Renal cortex interstitium (tissue), 15 donors: ENCODE data around the gene MIER1. TPM values are rescaled to one million over a fixed set of nuclear protein-coding genes. Genes with fewer than 3 reads are reported as not detected.
"Not testable (repeated sequence)": the region's sequence is repeated elsewhere in the genome, so short reads cannot be mapped to it uniquely, and the experiment has no call there.

Experiments used
- DNase-seq, 11 donors: peaks; one replicate each; pipeline ENCODE4 v3.0.0-alpha.2; 2013; ENCODE audit warnings: low read depth in 9 of 11, low spot score in 4 of 11; ENCODE audit errors: extremely low read depth in 1 of 11
- long read RNA-seq, 16 experiments: transcript quantifications; one replicate each; lab custom pipeline, GENCODE V29; 2026
- polyA plus RNA-seq, 3 donors: library from polyadenylated mRNA; unstranded; fragments of 120-200 nt; gene quantifications; one replicate each; pipeline ENCODE4 v1.2.1, GENCODE V29; 2013; ENCODE audit not compliant: insufficient read length in 3 of 3

MIER1 gene
- 10 to 100 TPM; 35.1 to 41.1 (median 36.3) TPM for polyA plus RNA-seq
- long read RNA-seq, donor 1, full-length matches to known transcripts, result 1 of 1 reads
- long read RNA-seq, donor 1, partial matches to known transcripts, result 0 of 1 reads
- long read RNA-seq, donor 1, other reads (novel, unspliced or antisense), result 0 of 1 reads
- long read RNA-seq, donor 2, partial matches to known transcripts, result 0 of 2 reads
- long read RNA-seq, donor 2, other reads (novel, unspliced or antisense), result 0 of 2 reads
- long read RNA-seq, donor 3, full-length matches to known transcripts, result 1 of 1 reads
- long read RNA-seq, donor 3, partial matches to known transcripts, result 0 of 1 reads
- long read RNA-seq, donor 3, other reads (novel, unspliced or antisense), result 0 of 1 reads
- long read RNA-seq, donor 4, full-length matches to known transcripts, result 4 of 4 reads
- long read RNA-seq, donor 4, partial matches to known transcripts, result 0 of 4 reads
- long read RNA-seq, donor 4, other reads (novel, unspliced or antisense), result 0 of 4 reads
- long read RNA-seq, donor 5, result 0 reads
- long read RNA-seq, donor 6, full-length matches to known transcripts, result 2 of 32 reads
- long read RNA-seq, donor 6, partial matches to known transcripts, result 30 of 32 reads
- long read RNA-seq, donor 6, other reads (novel, unspliced or antisense), result 0 of 32 reads
- long read RNA-seq, donor 7, partial matches to known transcripts, result 0 of 1 reads
- long read RNA-seq, donor 7, other reads (novel, unspliced or antisense), result 0 of 1 reads
- long read RNA-seq, donor 8, full-length matches to known transcripts, result 2 of 2 reads
- long read RNA-seq, donor 8, partial matches to known transcripts, result 0 of 2 reads
- long read RNA-seq, donor 8, other reads (novel, unspliced or antisense), result 0 of 2 reads
- long read RNA-seq, donor 9, full-length matches to known transcripts, result 1 of 1 reads
- long read RNA-seq, donor 9, partial matches to known transcripts, result 0 of 1 reads
- long read RNA-seq, donor 9, other reads (novel, unspliced or antisense), result 0 of 1 reads
- long read RNA-seq, donor 10, result 0 reads
- long read RNA-seq, donor 11, full-length matches to known transcripts, result 3 of 3 reads
- long read RNA-seq, donor 11, partial matches to known transcripts, result 0 of 3 reads
- long read RNA-seq, donor 11, other reads (novel, unspliced or antisense), result 0 of 3 reads
- long read RNA-seq, donor 12, result 0 reads
- long read RNA-seq, donor 13, full-length matches to known transcripts, result 2 of 2 reads
- long read RNA-seq, donor 13, partial matches to known transcripts, result 0 of 2 reads
- long read RNA-seq, donor 13, other reads (novel, unspliced or antisense), result 0 of 2 reads
- long read RNA-seq, donor 14, full-length matches to known transcripts, result 2 of 2 reads
- long read RNA-seq, donor 14, partial matches to known transcripts, result 0 of 2 reads
- long read RNA-seq, donor 14, other reads (novel, unspliced or antisense), result 0 of 2 reads
- long read RNA-seq, donor 15, full-length matches to known transcripts, result 2 of 2 reads
- long read RNA-seq, donor 15, partial matches to known transcripts, result 0 of 2 reads
- long read RNA-seq, donor 15, other reads (novel, unspliced or antisense), result 0 of 2 reads
- long read RNA-seq, donor 16, full-length matches to known transcripts, result 3 of 3 reads
- long read RNA-seq, donor 16, partial matches to known transcripts, result 0 of 3 reads
- long read RNA-seq, donor 16, other reads (novel, unspliced or antisense), result 0 of 3 reads

DNA sequence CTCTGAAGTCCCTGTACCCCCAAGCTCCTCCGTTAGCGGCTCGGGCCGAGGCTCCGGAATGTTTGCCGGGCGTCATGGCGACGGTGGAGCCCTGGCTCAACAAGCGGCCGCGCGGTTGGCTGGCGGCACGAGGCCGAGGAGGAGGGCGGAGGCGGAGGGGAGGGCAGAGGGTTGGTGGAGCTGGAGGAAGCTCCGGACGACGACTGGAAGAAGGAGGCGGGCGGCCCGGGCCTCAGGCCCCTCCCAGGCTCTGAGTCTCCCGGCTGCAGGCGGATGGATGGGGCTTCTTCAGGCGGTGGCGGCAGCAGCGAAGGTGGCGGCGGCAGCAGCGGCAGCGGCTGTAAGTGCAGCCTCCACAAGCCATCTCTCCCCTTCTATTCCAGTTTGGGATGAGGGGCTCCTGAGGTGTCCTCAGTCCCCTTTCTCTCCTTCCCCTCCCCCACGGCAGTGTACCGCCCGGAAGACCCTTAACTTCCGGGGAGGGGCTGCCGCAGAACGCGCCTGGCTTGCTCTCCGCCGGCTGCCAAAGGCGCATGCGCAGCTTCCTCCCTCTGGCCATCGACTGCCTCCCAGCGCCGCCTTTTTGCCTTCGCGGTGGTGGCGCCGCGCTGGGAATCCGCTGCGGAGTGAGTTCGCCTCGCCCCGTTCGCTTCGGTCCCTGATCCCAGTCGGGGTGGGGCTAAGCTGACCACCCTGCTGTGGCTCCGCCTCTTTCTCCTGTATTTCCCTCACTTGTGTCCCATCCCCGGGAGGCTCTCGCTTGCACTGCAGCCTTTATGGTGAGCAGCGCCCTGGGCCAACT, at the start of gene MIER1, which contains the start of gene DNAI4:
Gene MIER1, plus strand, starts transcription at position 235 of the 802 bp plus-strand sequence. Its CDS starts 39 bp downstream, at position 274.
Gene DNAI4, minus strand, starts transcription at position 101 of the 802 bp plus-strand sequence. Its CDS starts 25 bp downstream, at position 76.
- DNase-seq, result peak; percentile 96 to 98 (median 97)

DNA sequence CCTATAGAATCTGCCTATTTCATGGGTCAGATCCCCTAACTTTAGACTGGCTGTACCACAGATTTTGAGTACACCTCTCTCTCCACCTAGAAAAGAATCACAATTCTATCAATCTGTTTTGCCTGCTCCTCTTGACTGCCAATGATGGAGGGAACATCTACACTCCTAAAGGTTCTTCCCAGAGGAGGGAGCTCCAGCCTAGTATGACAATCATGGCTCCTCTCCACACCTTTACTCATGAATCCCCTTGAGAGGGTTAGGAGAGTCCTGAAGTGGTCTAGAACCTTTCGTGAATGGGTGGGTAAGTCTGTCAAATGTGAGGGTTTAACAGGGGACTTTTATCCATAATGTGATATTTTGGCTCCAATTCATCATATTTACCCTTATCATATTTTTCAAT, 48.1 kb upstream of the MIER1 start:
- DNase-seq, result no peak

DNA sequence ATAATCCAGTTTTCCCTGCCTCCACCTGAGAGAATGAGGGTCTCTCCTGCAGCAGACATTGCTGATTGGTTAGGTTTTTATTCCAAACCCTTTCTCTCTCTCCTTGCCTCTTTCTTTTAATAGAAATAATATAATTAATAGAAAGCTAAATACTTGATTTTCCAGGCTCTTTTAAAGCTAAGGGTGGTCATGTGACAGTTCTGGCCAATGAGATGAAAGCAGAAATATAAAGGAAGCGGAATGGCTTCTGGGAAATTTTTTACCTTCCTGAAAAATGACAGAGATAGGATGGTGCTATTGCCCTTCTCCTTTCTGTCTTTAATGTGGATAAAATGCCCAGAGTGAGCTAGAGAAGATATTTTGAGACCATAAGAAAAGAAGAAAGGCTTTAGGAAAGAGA, 35.8 kb upstream of the MIER1 start:
- no peak for DNase-seq

DNA sequence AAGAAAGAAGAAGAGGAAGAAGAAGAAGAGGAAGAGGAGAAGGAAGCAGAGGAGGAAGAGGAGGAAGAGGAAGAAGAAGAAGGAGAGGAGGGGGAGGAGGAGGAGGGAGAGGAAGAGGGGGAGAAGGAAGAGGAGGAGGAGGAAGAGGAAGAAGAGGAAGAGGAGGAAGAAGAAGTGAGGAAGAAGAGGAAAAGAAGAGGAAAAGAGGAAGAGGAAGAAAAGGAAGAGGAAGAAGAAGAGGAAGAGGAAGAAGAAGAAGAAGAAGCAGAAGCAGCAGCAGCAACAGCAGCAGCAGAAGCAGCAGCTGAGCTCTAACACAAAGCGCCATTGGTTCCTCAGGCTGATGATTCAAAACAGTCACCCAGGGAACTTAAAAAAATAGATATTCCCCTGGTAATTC, 34.2 kb upstream of the MIER1 start:
- no peak for DNase-seq

DNA sequence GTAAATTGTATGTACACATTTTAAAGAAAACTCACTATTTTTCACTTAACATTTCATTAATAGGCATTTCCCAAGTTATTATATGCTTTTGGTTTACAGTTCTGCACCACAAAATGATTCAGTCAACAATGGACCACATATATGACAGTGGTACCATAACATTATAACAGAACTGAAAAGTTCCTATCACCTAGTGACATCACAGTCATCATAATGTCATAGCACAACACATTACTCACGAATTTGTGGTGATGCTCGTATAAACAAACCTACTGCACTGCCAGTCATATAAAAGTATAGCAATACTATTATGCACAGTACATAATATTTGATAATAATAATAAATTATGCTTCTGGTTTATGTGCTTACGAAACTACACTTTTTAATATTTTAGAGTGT, 31.1 kb upstream of the MIER1 start:
- DNase-seq, result no peak

DNA sequence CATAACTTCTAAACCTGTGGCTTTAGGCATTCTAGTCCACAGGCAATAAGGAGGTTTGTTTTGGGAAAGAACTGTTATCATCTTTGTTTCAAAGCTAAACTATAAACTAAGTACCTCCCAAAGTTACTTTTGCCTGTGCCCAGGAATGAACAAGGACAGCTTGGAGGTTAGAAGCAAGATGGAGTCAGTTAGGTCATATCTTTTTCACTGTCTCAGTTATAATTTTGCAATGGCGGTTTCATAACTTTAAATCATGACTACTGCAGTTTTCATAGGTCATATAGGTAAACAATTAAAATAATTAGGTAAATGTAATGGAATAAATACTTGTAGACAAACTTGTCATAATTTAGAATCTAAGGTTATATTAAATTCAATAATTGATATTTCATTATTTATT, 9.6 kb upstream of the MIER1 start:
- DNase-seq, result not testable (repeated sequence)

DNA sequence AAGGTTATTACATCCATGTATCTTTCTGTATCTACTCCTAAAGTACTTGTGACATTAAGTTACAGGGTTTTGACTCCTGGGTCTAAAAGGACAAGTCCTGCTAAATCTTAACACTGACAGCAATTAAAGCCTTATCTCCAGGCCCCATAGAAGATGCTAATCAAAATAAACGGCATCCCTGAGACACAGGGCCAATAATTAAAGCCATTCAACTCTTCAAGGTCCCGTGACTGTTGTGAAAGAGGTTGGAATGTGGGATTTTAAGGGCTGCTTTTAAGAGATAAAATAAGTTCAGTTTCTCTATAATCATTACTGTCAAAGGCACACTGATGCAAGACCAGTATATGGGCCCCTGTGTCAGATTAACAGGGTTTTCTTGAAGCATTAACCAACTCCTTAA, 8.5 kb upstream of the MIER1 start:
- DNase-seq, result no peak

DNA sequence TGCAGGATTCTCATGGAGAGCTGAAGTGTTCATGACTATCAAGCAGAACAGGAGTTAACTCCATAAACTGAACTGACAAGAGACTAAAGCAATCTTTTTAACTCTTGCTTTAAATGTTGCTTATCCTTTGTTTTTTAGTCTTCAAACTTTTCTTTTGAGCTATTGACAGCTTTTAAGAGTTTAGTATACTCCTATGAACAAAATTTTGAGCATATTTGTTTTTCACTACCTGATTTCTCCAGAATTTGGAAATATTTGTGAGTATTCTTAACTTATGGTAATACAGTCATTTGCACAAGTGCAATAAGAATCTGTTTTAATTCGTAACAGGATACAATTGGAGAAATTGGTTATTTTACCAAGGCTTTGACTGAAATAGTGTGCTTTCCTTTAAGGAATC, 7.3 kb upstream of the MIER1 start:
- no peak for DNase-seq

DNA sequence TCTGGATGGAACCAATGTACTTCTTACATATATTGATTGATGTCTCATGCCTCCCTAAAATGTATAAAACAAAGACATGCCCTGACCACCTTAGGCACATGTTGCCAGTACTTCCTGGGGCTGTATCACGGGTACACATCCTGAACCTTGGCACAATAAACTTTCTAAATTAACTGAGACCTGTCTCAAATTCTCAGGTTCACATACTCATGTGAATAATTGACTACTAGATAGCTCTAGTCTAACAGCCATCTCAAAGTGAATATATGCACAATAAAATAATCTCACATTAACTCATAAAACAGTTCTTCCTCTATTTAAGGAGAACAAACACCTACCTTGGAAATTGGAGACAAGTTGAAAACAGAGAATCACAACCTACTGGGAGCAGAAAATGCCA, 5.7 kb upstream of the MIER1 start:
- DNase-seq, result no peak

DNA sequence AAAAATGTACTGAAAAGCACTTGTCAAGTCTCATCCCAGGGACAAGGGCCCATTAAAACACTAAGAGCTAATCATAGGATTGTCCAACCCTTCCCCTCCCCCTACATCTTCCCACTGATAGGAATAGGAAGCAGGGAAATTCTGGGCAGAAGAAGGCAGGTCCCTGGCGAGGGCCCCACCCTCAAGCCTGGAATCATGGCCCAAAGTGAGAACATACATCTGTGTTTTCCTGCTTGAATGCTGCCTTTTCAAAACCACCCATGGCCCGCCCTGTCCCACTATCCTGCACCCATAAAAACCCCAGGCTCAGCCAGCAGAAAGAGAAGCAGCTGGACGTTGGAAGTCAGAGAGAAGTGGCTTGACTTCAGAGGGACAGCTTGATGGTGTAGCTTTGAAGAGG, 5.0 kb upstream of the MIER1 start:
- no peak for DNase-seq

DNA sequence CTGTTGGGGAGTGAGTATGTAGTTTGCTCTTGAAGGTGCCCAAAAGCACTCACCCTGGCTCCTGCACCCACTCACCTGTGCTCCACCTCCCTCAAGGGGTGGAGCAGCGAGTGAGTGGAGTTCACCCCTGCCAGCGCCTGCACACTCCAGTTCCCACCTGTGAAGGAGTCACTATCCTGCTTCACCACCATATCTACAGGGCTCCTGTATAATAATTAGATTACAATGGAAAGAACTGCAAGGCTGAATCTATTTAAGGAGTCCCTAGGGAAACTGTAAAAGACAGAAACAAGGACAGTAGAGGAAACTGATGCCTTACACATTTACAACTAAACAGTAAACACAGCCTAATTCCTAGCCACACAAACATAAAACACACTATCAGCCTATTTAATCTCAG, 4.2 kb upstream of the MIER1 start:
- DNase-seq, result no peak

DNA sequence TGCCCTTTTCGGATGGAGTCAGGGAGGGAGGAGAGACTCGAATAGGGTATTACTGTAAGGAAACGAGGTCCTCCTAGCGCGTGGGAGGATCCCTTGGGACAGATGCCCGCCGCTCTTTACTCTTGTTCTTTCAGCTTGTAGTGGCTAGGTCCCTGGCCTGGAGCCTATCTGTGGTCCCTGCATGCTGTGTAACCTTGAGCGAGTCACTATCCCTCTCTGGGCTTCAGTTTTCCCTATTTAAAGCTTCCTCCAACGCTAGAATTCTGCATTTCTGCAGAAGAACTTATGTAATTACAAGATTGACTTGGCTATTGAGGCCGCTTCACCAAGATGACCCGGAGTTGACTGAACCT, 744 bp downstream of the MIER1 start:
- DNase-seq, result no peak

DNA sequence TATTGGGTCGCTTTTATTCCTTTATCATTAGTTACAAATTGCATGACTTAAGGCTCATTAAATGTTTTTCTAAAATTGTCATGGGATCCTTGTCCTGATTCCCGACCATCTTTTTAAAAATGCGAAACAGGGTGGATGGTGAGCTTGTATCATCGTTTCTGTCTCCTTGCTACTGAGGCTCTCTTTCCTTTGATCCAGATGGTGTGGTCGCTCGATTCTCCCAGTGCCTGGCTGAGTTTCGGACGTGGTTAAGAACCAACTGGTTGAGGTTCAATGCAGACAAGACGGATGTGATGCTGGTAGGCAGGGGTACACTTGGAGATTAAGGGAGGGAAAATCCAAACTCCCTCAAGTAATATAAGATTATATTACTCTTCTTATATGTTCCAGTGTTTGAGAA, 1.2 kb downstream of the MIER1 start:
- DNase-seq, result no peak

DNA sequence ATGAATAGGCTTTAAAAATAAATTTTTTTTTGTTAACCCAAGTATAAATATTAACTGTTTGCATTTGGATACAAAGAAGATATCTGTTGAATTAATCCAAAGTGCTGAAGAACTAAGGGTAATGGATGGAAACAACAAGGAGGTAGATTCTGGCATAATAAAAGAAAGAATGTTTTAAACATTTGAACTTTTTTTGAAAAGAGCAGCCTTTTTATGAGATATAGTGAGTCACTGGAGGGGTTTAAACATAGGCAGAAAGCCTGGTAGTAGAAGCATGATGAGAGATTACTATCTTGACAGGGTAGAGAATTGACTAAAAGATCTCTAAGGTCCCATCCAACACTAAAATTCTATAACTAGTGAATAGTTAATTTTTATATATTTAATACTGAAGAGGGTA, 2.7 kb downstream of the MIER1 start:
- no peak for DNase-seq

DNA sequence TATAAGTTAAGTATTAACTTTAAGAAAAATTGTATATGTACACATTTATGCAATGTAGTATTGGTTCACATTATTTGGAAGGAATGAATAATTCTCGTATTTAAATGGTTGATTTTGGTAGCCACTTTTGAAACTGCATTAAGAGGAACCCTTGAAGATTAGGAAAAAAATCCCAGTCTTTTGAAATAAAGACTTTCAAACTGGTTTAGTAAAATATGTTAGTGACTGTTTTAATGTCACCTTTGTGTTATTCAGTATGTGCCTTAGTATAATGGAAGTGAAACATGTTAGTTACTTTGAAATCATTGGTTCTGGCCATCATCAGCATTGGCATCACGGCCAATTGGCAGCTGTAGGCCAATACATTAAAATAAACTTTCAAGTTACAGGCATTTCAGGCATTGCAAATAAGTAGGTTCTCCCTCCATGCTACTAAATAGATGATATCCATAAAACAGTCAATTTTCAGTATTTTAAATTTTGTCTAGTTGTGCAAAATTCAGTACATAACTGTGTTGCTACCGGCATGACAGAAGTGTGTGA, 4.4 kb downstream of the MIER1 start:
- no peak for DNase-seq

DNA sequence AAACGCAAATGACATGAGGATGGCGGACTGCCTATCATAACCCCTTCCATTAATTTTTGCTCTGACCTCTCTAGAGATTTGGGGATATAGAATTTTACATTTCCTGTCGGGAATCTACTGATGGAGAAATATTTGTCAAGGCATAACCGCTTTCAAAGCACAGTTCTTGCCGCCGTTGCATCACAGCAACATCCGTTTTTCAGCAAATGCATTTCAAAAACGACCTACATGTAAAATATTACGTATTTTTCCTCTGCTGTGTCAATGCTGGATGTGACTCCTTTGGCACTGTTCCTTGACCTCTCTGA, 4.9 kb downstream of the MIER1 start:
- no peak for DNase-seq

DNA sequence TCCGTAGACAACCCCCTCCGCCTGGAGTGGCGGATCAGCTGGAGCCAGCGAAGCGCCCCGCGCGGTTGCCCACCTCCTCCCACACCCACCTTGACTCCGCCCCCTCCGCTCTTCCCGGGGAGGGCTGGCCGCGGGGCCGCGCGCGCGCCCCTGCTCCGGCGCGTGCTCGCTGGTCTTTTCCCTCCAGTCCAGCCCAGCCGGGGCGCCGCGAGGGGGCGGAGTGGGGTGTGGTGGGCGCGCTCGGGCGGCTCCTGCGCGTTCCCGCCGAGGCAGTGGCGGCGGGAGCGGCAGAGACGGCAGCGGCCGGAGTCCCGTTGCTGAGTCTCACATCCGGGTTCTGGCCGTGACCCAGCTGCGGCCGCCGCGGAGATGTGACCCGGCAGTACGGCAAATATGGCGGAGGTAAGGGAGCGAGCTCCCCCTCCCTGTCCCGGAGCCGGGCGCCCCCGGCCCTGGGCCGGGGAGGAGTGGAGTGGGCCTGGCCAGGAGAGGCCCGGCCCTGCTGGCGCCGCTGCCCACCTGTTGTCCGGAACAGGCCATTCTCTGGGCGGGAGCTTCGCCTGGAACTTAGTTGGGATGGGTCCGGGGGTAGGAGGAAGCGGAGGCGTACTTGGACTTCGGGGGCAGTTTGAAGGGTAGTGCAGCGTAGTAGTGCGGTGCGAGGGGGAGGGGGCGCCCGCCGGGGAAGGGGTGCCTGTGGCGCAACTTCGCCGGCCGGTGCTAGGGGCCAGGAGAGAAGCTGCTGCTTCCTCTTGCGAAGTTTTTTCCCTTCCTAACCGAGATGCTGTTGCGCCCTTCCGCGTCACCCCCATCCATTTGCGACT, 5.4 kb downstream of the MIER1 start:
- DNase-seq, result peak; percentile 79 to 92 (median 90)
